GM21723 (cell line): ENCODE results near the gene SCAF1.

ENCODE experiments used
- ATAC-seq: cut with Tn5 transposase; IDR thresholded peaks from one replicate; pipeline ENCODE4 v1.9.1; 2021; ENCODE audit warnings: mild to moderate bottlenecking, moderate library complexity; ENCODE audit not compliant: unreplicated experiment

Gene SCAF1

DNA sequence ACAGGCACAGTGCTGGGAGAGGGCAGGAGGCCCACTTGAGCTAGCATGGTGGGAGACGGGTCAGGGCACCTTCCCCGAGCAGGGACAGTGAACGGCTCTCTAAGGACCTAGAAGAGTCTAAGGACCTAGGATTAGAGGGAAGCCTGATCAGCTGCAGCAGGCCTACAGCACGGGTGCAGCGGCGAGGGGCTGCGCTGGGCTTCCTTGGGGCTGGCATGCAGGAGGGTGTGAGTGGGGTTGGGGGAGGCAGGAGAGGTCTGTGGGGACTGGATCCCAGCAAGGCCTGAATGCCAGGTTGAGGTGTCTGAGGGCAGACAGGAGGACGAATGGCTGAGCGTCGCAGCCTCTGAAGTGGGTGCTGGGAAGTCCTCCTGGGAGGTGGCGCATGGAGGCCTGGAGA is 3.6 kb downstream of the SCAF1 start:
- ATAC-seq, result no peak

- ATAC-seq, result no peak
Observed at GRCh38 chr19:49645995-49646394, 4.0 kb downstream of the SCAF1 start.

GRCh38 chr19:49646586-49646985 is 4.6 kb downstream of the SCAF1 start:
- ATAC-seq, result no peak

DNA sequence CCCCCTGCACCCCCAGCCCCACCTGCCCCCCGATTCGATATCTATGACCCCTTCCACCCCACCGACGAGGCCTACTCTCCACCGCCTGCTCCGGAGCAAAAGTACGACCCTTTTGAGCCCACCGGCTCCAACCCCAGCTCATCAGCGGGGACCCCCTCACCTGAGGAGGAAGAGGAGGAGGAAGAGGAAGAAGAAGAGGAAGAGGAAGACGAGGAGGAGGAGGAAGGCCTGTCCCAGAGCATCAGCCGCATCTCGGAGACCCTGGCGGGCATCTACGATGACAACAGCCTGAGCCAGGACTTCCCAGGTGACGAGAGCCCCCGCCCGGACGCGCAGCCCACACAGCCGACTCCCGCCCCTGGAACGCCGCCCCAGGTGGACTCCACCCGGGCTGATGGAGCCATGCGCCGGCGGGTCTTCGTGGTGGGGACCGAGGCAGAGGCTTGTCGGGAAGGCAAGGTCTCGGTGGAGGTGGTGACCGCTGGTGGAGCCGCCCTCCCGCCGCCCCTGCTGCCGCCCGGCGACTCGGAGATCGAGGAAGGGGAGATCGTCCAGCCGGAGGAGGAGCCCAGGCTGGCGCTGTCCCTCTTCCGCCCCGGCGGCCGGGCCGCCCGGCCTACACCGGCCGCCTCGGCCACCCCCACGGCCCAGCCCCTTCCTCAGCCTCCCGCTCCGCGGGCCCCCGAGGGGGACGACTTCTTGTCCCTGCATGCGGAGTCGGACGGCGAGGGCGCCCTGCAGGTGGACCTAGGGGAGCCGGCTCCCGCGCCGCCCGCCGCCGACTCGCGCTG is 9.2 kb downstream of the SCAF1 start:
- ATAC-seq, result no peak

DNA sequence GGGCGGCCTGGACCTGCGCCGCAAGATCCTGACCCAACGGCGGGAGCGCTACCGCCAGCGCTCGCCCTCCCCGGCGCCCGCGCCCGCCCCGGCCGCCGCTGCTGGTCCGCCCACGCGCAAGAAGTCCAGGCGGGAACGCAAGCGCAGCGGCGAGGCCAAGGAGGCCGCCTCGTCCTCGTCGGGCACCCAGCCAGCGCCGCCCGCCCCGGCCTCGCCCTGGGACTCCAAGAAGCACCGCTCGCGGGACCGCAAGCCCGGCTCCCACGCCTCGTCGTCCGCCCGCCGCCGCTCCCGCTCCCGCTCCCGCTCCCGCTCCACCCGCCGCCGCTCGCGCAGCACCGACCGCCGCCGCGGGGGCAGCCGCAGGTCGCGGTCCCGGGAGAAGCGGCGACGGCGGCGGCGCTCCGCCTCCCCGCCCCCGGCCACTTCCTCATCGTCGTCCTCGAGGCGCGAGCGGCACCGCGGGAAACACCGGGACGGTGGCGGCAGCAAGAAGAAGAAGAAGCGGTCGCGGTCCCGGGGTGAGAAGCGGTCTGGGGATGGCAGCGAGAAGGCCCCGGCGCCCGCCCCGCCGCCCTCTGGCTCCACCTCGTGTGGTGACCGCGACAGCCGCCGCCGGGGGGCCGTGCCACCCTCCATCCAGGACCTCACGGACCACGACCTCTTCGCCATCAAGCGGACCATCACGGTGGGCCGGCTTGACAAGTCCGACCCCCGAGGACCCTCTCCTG is 10.0 kb downstream of the SCAF1 start:
- no peak for ATAC-seq

DNA sequence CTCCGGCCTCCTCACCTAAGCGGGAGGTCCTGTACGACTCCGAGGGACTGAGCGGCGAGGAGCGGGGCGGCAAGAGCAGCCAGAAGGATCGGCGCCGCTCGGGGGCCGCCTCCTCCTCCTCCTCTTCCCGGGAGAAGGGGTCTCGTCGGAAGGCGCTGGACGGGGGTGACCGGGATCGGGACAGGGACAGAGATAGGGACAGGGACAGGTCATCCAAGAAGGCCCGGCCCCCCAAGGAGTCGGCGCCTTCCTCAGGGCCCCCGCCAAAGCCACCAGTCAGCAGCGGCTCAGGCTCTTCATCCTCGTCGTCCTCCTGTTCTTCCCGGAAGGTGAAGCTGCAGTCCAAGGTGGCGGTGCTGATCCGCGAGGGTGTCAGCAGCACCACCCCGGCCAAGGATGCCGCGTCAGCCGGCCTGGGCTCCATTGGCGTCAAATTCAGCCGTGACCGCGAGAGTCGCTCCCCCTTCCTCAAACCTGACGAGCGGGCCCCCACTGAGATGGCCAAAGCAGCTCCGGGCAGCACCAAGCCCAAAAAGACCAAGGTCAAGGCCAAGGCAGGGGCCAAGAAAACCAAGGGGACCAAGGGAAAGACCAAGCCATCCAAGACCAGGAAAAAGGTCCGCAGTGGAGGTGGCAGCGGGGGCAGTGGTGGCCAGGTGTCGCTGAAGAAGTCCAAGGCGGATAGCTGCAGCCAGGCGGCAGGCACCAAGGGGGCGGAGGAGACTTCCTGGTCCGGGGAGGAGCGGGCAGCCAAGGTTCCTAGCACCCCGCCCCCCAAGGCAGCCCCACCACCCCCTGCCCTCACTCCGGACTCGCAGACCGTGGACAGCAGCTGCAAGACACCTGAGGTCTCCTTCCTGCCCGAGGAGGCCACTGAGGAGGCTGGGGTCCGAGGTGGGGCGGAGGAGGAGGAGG is 10.8 kb downstream of the SCAF1 start:
- ATAC-seq, result no peak

GRCh38 chr19:49653466-49653806 is 11.4 kb downstream of the SCAF1 start:
- ATAC-seq, result no peak

GRCh38 chr19:49654581-49654980 is 12.6 kb downstream of the SCAF1 start:
- ATAC-seq, result no peak

DNA sequence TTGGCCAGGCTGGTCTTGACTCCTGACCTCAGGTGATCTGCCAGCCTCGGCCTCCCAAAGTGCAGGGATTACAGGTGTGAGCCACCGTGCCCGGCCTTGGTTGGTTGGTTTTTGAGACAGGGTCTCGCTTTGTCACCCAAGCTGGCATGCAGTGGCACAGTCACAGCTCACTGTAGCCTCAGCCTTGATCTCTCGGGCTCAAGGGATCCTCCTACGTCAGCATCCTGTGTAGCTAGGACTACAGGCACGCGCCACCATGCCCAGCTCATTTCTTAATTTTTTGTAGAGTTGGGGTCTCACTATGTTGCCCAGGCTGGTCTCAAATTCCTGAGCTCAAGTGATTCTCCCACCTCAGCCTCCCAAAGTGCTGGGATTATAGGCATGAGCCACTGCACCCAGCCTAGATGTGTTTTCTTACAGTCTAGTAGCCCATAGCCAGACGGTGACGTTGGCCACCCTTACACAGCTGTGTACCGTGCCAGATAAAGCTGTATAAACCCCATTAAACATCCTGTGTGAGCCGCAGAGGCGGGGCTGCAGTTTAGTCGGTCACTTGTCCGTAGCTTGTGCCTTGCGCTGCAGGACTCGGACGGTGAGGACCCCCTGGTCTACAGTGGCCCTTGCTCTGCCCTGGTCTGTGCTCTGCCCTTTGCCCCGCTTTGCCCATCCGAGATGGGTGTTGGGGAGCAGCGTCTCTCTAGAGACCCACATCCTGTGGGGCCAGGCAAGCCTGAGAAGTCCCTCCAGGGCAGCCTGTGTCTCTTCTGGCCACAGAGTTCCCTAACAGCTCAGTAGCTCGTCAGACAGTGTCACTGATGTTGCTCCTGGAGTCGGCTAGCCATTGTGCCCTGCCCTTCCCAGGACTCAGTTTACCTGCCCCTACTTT is 13.8 kb downstream of the SCAF1 start:
- no peak for ATAC-seq

- ATAC-seq, result no peak
Observed at GRCh38 chr19:49656456-49657109, 14.6 kb downstream of the SCAF1 start.

GRCh38 chr19:49657493-49658138 is 15.6 kb downstream of the SCAF1 start:
- ATAC-seq, result no peak

DNA sequence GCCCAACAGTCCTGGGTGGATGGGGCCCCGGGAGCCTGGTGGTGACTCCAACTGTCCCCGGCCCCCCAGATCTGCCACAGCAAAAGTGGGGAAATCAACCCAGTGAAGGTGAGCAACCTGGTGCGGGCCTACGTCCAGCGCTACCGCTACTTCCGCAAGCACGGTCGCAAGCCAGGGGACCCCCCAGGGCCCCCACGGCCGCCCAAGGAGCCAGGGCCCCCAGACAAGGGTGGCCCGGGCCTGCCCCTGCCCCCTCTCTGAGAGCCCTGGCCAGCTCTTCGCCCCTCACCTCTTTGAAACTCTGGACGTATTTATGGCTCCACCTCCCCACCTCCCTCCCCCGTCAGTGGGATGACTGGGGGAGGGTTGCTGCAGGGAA is 16.1 kb downstream of the SCAF1 start:
- no peak for ATAC-seq

DNA sequence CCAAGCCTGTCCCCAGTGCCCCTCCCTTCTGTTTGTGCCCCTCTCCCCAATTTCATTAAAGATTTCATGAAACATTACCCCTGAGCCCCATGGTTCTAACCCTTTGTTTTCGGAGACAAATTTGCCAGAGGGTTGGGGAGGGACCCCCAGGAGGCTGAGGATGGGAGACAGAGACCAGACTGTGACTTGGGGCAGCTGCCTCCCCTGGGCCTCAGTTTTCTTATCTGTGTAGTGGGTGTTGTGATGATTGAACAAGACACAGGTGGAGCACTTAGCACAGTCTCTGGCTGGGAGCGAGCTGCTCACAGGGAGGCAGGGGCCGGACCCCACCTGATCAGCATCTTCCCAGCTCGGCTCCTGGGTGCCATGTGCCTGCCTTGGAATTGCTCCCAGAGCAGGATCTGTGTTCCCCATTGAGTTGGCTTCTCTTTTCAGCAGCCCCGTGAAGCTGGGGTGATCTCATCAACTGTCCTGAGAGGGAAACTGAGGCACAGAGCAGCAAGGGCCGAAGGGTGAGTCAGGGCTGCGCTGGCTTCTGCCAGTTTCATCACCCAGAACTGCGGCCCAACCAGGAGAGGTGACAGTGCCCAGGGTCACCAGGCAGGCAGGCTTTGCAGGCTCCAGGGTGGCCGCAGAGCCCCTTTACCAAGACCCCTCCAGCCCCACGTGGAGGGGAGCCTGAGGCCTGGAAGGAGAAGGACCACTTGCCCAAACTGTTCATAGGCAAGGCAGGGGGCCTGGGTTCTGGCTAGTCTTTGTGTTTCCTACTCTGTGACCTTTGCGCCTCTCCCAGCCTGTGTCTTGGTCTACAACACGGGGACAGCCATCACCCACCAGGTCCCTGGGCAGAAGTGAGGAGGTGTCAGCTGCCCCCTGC is 16.8 kb downstream of the SCAF1 start:
- no peak for ATAC-seq

- ATAC-seq, result no peak
Observed at GRCh38 chr19:49660338-49660961, 18.4 kb downstream of the SCAF1 start.

DNA sequence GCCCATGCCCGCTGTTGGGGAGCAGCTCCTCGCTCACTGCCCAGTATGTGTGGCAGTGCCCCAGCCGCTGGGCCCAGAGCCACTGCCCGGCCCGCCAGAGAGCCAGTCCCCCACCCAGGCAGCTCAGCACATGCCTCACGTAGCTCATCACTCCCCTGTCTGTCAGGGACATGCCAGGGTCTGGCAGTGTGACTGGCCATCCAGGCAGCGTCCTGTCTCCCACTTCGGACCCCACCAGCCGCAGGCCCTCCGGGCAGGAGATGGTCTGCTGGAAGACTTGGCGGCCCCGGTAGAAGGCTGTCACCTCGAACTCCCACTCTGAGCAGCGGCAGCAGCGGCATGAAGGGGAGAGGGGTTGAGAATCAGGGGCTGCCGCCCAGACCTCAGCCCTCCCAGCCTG is 20.0 kb downstream of the SCAF1 start:
- no peak for ATAC-seq

- ATAC-seq, result no peak
Observed at GRCh38 chr19:49663224-49663623, 21.2 kb downstream of the SCAF1 start.

GRCh38 chr19:49664171-49665035 is 22.4 kb downstream of the SCAF1 start:
- ATAC-seq, result peak; percentile 38
